HG03066 (cell line): ENCODE results near the gene ATP11C.
"Not testable (repeated sequence)": the region's sequence is repeated elsewhere in the genome, so short reads cannot be mapped to it uniquely, and the experiment has no call there.

ENCODE experiments used
- ATAC-seq: cut with Tn5 transposase; IDR thresholded peaks from one replicate; pipeline ENCODE4 v1.9.1; 2021; ENCODE audit warnings: low read depth; ENCODE audit not compliant: unreplicated experiment

ATP11C gene

GRCh38 chrX:139924696-139925095 lies 8.2 kb downstream of the ATP11C start:
- ATAC-seq, result no peak

- ATAC-seq, result no peak
Measured at GRCh38 chrX:139924069-139924695, 8.7 kb downstream of the ATP11C start.

GRCh38 chrX:139921142-139921541 lies 11.7 kb downstream of the ATP11C start:
- ATAC-seq, result not testable (repeated sequence)

- ATAC-seq, result no peak
Measured at GRCh38 chrX:139920316-139920715, 12.5 kb downstream of the ATP11C start.

- ATAC-seq, result no peak
Measured at GRCh38 chrX:139914421-139914820, 18.4 kb downstream of the ATP11C start.

- no peak for ATAC-seq
Measured at GRCh38 chrX:139909712-139910111, 23.1 kb downstream of the ATP11C start.

- ATAC-seq, result no peak
Measured at GRCh38 chrX:139907078-139907477, 25.8 kb downstream of the ATP11C start.

GRCh38 chrX:139905743-139906142 lies 27.1 kb downstream of the ATP11C start:
- ATAC-seq, result no peak

- no peak for ATAC-seq
Measured at GRCh38 chrX:139905051-139905450, 27.8 kb downstream of the ATP11C start.

GRCh38 chrX:139903210-139903609 lies 29.6 kb downstream of the ATP11C start:
- no peak for ATAC-seq

- ATAC-seq, result no peak
Measured at GRCh38 chrX:139902559-139902958, 30.3 kb downstream of the ATP11C start.

- ATAC-seq, result no peak
Measured at GRCh38 chrX:139898334-139898733, 34.5 kb downstream of the ATP11C start.

- ATAC-seq, result no peak
Measured at GRCh38 chrX:139892512-139892911, 40.3 kb downstream of the ATP11C start.

- ATAC-seq, result no peak
Measured at GRCh38 chrX:139890991-139891700, 41.7 kb downstream of the ATP11C start.

GRCh38 chrX:139889760-139890159 lies 43.1 kb downstream of the ATP11C start:
- no peak for ATAC-seq

- no peak for ATAC-seq
Measured at GRCh38 chrX:139883984-139884383, 48.9 kb downstream of the ATP11C start.

- ATAC-seq, result no peak
Measured at GRCh38 chrX:139882299-139882698, 50.6 kb downstream of the ATP11C start.

GRCh38 chrX:139881572-139881971 lies 51.3 kb downstream of the ATP11C start:
- no peak for ATAC-seq

- ATAC-seq, result no peak
Measured at GRCh38 chrX:139881130-139881529, 51.7 kb downstream of the ATP11C start.

- no peak for ATAC-seq
Measured at GRCh38 chrX:139877710-139878414, 55.0 kb downstream of the ATP11C start.

- ATAC-seq, result no peak
Measured at GRCh38 chrX:139875841-139876240, 57.0 kb downstream of the ATP11C start.

GRCh38 chrX:139869796-139870195 lies 63.1 kb downstream of the ATP11C start:
- no peak for ATAC-seq
